SK-N-SH treated with all-trans-retinoic acid at 6 μM for 48 hours (cell line): ENCODE measurements around the gene CFL2.

Experiments
- ARNTL ChIP-seq: fragments of 450-650 bp; formaldehyde crosslinking; IDR thresholded peaks from 2 replicates; pipeline ENCODE4 v1.5.0; 2020; ENCODE audit warnings: low read depth, mild to moderate bottlenecking, moderate library complexity, borderline replicate concordance
- CSDC2 ChIP-seq: fragments of 250-450 bp; sonication (Bioruptor Pico); IDR thresholded peaks from 2 replicates; pipeline ENCODE4 v1.5.0; 2020; ENCODE audit warnings: mild to moderate bottlenecking, moderate library complexity
- ESRRG ChIP-seq: fragments of 250-450 bp; sonication (Bioruptor Pico); IDR thresholded peaks from 2 replicates; pipeline ENCODE4 v1.6.1; 2021; ENCODE audit warnings: mild to moderate bottlenecking
- PPARA ChIP-seq: fragments of 250-450 bp; sonication (Bioruptor Pico); IDR thresholded peaks from 2 replicates; pipeline ENCODE4 v1.5.0; 2020; ENCODE audit warnings: mild to moderate bottlenecking, borderline replicate concordance
- RARB ChIP-seq: fragments of 250-450 bp; sonication (Bioruptor Pico); IDR thresholded peaks from 2 replicates; pipeline ENCODE4 v1.8.0; 2021; ENCODE audit warnings: mild to moderate bottlenecking, moderate library complexity
- TOX ChIP-seq: fragments of 250-450 bp; sonication (Bioruptor Pico); IDR thresholded peaks from 2 replicates; pipeline ENCODE4 v1.8.0; 2021; ENCODE audit warnings: mild to moderate bottlenecking, moderate library complexity, borderline replicate concordance
- ZC3H10 ChIP-seq: fragments of 250-450 bp; sonication (Bioruptor Pico); IDR thresholded peaks from 2 replicates; pipeline ENCODE4 v1.5.1; 2021; ENCODE audit warnings: mild to moderate bottlenecking, moderate library complexity
- ZFP3 ChIP-seq: fragments of 250-450 bp; sonication (Bioruptor Pico); IDR thresholded peaks from 2 replicates; pipeline ENCODE4 v1.5.0; 2020; ENCODE audit warnings: mild to moderate bottlenecking, moderate library complexity
- ZFP30 ChIP-seq: fragments of 450-650 bp; formaldehyde crosslinking; IDR thresholded peaks from 2 replicates; pipeline ENCODE4 v1.5.0; 2022; ENCODE audit warnings: mild to moderate bottlenecking, moderate library complexity
- ZNF70 ChIP-seq: fragments of 450-650 bp; formaldehyde crosslinking; IDR thresholded peaks from 2 replicates; pipeline ENCODE4 v1.5.0; 2020; ENCODE audit warnings: mild to moderate bottlenecking, moderate library complexity
- ZNF8 ChIP-seq: fragments of 450-650 bp; formaldehyde crosslinking; IDR thresholded peaks from 2 replicates; pipeline ENCODE4 v1.5.0; 2020; ENCODE audit warnings: mild to moderate bottlenecking, moderate library complexity
- TF ChIP-seq, protein P1 (sequence below): fragments of 250-450 bp; sonication (Bioruptor Pico); IDR thresholded peaks from 2 replicates; pipeline ENCODE4 v1.8.0; 2020; ENCODE audit warnings: mild to moderate bottlenecking, moderate library complexity, borderline replicate concordance
- TF ChIP-seq, protein P2 (sequence below): fragments of 250-450 bp; sonication (Bioruptor Pico); IDR thresholded peaks from 2 replicates; pipeline ENCODE4 v1.5.1; 2020; ENCODE audit warnings: low read depth, mild to moderate bottlenecking, moderate library complexity
- TF ChIP-seq, protein P3 (sequence below): fragments of 250-450 bp; sonication (Bioruptor Pico); IDR thresholded peaks from 2 replicates; pipeline ENCODE4 v1.8.0; 2021; ENCODE audit warnings: low read depth, mild to moderate bottlenecking, moderate library complexity, borderline replicate concordance

DNA sequence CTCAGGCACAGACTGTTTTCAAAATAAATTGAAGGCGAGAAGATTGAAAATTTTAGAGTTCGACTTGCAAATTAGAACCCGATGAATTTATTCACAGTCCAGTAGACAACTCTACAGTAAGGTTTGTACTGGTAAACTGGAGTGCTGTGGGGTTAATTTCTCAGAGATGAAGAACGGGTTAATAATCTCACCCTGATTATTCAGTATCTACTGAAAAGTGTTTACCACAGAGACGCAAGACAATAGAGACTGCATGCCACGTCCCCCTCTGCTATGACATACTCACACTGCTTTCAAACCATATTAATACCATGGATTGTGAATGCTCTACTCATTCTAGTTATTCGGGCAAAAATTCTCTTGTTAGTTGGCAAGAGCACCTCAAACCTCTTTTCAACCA, 36.1 kb downstream of the CFL2 start:
- no peak for TF ChIP-seq RARB (CRISPR knock-in tag)
- no peak for TF ChIP-seq ZC3H10
- TF ChIP-seq ZFP3 (CRISPR knock-in tag): no peak
- no peak for TF ChIP-seq ARNTL (CRISPR knock-in tag)
- TF ChIP-seq ESRRG: no peak
- TF ChIP-seq, protein P1, sequence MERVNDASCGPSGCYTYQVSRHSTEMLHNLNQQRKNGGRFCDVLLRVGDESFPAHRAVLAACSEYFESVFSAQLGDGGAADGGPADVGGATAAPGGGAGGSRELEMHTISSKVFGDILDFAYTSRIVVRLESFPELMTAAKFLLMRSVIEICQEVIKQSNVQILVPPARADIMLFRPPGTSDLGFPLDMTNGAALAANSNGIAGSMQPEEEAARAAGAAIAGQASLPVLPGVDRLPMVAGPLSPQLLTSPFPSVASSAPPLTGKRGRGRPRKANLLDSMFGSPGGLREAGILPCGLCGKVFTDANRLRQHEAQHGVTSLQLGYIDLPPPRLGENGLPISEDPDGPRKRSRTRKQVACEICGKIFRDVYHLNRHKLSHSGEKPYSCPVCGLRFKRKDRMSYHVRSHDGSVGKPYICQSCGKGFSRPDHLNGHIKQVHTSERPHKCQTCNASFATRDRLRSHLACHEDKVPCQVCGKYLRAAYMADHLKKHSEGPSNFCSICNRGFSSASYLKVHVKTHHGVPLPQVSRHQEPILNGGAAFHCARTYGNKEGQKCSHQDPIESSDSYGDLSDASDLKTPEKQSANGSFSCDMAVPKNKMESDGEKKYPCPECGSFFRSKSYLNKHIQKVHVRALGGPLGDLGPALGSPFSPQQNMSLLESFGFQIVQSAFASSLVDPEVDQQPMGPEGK: no peak
- TF ChIP-seq, protein P2, sequence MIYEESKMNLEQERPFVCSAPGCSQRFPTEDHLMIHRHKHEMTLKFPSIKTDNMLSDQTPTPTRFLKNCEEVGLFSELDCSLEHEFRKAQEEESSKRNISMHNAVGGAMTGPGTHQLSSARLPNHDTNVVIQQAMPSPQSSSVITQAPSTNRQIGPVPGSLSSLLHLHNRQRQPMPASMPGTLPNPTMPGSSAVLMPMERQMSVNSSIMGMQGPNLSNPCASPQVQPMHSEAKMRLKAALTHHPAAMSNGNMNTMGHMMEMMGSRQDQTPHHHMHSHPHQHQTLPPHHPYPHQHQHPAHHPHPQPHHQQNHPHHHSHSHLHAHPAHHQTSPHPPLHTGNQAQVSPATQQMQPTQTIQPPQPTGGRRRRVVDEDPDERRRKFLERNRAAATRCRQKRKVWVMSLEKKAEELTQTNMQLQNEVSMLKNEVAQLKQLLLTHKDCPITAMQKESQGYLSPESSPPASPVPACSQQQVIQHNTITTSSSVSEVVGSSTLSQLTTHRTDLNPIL (CRISPR knock-in tag): no peak
- TF ChIP-seq, protein P3, sequence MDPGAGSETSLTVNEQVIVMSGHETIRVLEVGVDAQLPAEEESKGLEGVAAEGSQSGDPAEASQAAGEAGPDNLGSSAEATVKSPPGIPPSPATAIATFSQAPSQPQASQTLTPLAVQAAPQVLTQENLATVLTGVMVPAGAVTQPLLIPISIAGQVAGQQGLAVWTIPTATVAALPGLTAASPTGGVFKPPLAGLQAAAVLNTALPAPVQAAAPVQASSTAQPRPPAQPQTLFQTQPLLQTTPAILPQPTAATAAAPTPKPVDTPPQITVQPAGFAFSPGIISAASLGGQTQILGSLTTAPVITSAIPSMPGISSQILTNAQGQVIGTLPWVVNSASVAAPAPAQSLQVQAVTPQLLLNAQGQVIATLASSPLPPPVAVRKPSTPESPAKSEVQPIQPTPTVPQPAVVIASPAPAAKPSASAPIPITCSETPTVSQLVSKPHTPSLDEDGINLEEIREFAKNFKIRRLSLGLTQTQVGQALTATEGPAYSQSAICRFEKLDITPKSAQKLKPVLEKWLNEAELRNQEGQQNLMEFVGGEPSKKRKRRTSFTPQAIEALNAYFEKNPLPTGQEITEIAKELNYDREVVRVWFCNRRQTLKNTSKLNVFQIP: no peak
- no peak for TF ChIP-seq ZFP30 (CRISPR knock-in tag)
- no peak for TF ChIP-seq CSDC2 (CRISPR knock-in tag)
- no peak for TF ChIP-seq ZNF8 (CRISPR knock-in tag)
- TF ChIP-seq TOX: no peak
- TF ChIP-seq ZNF70: no peak
- TF ChIP-seq PPARA: no peak
